HG03558 (cell line): ENCODE data around the gene SUCO.
"Not testable (repeated sequence)": the region's sequence is repeated elsewhere in the genome, so short reads cannot be mapped to it uniquely, and the experiment has no call there.

ENCODE experiments used
- ATAC-seq: cut with Tn5 transposase; IDR thresholded peaks from one replicate; pipeline ENCODE4 v1.9.1; 2021; ENCODE audit warnings: moderate number of reproducible peaks; ENCODE audit not compliant: unreplicated experiment; ENCODE audit errors: extremely low read depth

Gene SUCO

DNA sequence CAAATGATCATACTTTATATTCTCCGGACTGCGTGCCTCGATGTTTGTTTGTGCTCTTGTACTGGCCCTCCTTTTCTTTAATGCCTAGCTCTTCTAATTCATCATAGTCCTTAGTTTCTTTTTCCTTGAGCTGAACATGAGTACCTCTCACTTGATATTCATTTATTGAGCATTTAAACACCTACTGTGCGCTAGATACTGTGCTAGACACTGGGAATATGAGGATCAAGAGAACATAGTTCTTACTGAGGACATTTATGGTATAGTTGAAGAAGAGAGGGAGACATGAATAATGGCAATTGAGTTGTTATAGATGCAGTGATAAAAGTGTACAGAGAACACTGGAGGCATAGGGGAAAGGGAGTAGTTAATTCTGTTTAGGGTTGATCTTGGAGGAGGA lies 22.0 kb downstream of the SUCO start:
- ATAC-seq, result no peak

DNA sequence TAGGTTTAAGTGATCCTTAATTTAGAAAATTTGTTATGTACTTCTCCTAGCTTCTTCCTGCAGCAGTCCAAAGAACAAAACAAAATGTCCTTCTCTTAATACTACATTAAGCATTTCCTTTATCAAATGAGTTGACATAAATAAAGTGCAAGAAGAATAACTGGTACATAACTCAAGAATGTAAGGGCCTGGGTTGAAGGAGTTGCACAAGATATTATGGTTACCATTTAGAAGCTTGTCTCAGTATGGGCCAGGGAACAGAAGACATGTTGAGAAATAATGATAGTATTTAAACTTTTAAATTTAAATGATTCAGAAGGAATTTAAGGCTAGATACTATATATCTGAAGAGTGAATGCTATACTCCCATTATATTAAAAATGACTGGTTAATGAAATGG lies 23.5 kb downstream of the SUCO start:
- ATAC-seq, result no peak

DNA sequence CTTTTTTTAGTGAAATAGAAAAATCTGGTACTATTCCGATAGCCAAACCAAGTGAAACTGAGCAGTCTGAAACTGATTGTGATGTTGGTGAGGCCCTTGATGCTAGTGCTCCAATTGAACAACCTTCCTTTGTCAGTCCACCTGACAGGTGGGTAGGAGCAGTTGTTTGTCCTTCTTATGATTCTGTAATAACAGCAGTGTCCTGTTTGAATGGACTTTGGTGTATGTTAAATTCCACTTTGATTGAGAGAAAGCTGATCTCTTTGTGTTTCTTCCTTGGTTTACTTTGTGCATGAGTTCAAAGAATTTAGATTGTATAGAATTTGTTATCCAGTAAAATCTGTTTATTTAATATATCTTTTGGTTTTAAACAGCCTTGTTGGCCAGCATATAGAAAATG lies 24.3 kb downstream of the SUCO start:
- ATAC-seq, result no peak

DNA sequence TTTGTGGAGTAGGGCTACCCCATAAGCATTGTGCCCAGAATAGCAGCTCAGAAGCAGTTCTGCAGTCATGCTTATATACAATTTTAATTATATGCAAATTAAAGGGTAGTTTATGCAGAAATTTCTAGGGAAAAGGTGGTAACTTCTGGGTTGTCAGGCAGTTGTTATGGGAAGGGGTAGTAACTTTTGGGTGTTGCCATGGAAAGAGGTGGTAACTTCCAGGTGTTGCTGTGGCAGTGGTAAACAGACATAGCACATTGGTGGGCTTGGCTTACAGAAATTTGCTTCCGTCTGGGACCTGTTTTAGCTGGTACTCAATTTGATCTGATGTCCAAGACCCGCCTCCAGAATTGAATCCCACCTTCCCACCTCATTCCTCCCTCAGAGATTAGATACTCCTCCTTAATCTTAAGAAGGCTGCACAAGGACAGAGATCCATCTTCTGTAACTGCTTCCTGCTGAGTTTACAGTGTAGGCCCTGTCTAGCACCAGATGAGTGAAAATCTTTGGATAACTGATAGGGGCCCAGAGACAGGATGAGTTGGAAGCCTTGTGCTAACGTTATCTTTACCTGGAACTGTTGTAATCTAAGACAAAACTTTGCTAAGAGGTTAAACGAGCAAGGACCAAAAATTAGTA lies 26.7 kb downstream of the SUCO start:
- ATAC-seq, result no peak

DNA sequence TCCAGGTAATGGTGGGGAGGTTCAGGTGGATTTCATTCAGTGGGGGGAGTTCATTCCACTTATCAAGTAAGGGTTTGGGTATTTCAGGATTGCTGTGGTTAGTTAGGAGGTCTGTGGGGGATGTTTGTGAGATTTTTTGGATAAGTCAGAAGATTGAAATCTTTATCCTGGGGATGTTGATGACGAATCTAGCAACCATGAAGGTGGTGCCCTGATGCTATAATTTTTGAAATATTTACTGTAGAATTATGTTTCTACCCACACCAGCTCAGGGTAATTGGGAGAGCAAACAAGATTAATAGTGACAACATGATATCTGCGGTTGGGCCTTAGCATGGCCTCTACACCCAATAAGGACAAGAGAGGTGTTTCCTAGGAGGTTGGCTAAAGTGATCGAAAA lies 28.3 kb downstream of the SUCO start:
- ATAC-seq, result no peak

DNA sequence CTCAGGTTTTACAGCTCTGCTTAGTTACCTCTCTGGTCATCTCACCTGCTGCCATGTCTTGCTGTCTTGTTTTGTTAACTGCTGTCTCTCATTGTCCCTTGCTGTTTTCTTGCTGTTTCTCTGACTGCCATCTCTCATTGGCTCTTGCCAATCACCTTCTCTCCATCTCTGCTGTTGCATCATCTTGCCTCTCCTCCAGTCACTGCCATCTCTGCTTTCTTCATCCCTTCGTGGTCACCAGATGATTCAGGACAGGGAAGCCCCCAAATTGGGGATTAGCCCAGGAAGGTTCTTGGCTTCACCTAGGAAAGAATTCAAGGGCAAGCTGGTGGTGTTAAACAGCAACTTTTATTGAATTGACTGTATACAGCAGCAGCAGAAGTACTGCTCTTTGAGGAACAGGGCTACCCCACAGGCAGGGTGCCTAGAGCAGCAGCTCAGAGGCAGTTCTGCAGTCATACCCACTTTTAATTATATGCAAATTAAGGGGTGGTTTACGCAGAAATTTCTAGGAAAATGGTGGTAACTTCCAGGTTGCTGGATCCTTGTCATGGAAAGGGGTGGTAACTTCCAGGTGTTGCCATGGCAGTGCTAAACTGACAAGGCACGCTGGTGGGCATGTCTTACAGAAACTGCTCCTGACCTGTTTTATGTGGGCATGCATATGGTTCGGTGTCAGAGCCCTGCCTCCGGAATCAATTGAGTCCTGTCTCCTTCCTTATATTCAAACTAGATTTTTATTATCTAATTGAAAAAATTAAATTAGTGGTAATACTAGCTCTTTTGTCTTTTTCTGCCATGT lies 33.4 kb downstream of the SUCO start:
- ATAC-seq, result no peak

DNA sequence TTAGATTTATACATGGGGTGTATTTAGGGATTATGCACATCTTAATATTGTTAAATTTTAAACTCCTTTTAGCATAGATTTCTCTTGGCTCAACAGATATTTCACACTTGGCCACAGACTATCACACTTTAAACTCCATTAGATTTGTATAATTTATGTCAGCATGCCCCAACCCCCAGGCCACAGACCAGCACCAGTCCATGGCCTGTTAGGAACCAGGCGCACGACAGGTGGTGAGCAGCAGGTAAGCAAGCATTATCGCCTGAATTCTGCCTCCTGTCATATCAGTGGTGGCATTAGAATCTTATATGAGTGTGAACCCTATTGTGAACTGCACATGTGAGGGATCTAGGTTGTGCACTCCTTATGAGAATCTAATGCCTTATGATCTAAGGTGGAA lies 34.8 kb downstream of the SUCO start:
- no peak for ATAC-seq

DNA sequence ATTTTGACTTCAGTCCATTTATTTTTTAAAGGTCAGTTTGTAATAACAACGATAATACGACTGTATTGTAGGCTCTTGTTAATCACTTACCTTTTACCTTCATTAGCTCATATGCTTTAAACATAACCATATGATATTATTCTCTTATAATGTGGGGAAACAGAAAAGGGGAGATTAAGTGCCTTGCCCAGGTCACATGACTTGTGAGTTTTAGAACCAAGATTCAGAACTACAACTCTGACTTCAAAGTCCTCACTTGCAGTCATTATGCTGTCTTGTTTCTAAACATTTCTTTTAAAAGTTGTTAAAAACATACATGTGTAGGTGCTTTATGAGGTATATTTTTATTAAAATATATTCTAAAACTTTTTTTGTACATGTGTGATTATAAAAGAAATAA lies 41.1 kb downstream of the SUCO start:
- no peak for ATAC-seq

DNA sequence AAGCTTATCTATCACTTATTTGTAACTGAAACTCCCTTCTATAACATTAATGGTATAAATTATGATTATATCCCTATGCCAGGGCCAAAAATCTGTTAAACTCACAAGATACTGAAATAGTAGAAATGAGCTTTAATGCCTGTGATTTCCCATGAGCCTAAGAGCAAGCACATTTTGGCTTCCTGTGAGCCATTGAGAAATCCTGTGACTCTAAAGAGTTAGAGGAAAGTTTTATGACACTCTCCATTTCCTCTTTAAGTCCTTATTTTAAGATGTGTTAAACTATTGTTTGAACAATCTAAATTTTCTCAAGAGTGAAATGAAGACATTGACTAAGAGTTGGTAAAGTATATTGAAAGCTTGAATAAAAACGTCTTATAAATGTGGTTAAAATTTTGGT lies 45.6 kb downstream of the SUCO start:
- no peak for ATAC-seq

DNA sequence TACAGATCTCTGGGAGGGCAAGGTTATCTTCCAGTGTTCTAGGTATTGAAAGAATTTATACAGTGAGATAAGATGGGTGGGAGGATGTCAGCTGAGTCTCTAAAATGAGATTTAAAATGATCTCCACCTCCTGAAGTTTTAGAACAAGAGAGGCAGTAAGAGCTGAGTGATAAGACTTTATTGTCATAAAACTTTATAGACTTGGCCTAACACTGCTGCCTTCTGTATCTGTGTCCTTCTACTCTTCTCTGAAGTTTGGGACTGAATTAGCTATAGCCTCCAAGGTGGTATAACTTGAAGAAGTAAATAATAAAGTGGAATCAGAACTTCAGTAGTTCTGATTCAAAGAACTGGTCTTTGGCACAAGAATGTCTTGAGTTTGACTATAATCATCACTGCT lies 48.3 kb downstream of the SUCO start:
- no peak for ATAC-seq

DNA sequence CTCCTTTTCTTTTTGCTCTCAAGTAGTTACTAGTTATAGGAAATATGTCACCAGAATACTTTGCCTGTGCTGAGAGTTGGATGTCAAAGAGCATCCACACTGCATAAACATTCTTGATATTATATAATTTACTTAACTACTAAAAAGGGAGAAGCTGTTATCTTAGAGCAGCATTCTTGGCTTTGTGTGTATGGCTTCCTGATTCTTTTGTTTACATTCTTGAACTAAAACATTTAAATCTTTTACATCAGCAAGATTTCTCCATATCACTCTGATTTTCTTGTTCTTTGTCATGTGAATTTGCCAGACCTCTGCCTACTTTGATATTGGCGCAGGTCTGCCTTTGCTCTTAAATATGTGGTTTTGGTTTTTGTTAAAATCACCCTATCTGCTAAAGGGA lies 48.8 kb downstream of the SUCO start:
- ATAC-seq, result no peak

DNA sequence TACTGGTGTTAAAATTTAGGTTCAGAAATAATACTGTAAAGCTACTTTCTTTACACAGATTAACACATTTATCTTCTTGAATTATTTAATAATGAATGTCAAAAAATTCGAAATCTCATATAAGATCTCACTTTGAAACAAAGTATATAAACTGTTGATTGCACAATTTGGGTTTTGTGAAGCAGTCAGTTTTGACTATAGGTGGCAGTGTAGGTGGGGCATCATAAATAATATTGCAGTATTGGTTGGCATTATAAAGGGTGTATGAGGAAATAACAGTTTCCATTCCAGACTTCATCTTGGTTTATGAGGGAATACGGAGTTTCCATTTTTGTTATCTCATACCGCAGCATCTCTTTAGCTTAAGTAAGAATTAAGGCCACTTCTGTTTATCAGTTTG lies 49.9 kb downstream of the SUCO start:
- ATAC-seq, result no peak

DNA sequence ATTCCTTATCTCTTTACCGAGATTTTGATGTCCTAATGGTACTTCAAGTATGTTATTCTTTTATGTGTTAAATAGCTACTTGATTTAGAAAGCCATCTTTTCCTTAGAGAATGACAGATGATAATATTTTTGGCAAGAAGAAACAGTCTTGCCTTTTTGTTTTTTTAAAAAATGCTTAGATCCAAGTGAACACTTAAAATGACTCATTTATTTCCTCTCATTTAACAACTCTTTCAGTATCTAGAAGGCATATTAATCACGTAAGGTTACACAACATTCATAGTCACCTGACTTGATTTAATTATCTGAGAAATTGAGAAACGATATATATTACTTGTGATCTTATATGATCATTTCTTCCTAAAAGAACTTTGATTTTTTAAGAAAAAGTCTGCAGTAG lies 52.4 kb downstream of the SUCO start:
- ATAC-seq, result no peak

DNA sequence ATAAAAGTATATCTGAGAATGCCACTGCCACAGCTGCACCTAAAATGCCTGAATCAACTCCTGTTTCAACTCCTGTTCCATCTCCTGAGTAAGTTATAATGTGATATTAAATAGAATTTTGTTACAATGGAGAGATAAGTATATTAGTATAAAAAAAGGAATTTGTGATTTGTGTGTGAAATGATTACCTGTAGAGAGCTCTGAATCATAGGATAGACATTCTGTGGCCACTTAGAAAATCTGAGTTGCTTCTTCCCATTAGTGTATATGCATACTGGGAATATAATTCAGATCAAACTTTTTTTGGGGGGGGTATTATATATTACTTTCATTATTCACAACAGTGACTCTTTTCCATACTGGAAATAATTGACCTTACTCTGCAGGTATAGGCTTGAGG lies 52.9 kb downstream of the SUCO start:
- ATAC-seq, result no peak

DNA sequence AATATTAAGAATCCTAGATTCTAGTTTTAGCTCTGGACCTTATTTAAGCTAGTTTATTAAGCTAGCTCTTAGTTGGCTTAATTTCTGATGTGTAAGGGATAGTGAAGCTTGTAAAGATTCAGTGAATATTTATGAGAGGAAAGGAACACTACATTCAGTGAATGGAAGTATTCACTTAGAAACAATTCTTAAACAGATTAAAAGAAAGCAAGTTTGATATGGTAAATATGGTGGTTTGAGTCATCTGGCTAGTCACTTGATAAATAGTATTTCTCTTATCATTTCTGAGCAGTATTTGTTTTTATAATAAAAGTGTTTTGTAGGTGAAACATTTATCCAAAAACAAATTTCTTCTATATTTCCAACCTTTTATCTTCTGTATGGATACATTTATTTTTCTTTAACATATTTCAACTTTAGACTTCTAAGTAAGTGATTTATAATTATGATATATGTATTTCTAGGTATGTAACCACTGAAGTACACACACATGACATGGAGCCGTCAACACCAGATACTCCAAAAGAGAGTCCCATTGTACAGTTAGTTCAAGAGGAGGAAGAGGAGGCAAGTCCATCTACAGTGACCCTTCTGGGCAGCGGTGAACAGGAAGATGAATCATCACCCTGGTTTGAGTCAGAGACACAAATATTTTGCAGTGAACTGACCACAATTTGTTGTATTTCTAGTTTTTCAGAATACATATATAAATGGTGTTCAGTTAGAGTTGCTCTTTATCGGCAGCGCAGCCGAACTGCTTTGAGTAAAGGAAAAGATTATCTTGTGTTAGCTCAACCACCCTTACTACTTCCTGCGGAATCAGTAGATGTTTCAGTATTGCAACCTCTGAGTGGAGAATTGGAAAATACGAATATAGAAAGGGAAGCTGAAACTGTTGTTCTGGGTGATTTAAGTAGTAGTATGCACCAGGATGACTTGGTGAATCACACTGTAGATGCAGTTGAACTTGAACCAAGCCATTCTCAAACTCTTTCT lies 55.6 kb downstream of the SUCO start:
- ATAC-seq, result no peak

DNA sequence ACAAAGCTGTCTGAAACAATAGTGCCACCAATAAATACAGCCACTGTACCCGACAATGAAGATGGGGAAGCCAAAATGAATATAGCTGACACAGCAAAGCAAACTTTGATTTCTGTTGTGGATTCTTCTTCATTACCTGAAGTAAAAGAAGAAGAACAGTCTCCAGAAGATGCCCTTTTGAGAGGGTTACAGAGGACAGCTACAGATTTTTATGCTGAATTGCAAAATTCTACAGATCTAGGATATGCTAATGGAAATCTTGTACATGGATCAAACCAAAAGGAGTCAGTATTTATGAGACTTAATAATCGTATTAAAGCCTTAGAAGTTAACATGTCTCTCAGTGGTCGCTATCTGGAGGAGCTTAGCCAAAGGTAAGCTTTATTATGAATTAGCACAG lies 56.6 kb downstream of the SUCO start:
- ATAC-seq, result no peak

DNA sequence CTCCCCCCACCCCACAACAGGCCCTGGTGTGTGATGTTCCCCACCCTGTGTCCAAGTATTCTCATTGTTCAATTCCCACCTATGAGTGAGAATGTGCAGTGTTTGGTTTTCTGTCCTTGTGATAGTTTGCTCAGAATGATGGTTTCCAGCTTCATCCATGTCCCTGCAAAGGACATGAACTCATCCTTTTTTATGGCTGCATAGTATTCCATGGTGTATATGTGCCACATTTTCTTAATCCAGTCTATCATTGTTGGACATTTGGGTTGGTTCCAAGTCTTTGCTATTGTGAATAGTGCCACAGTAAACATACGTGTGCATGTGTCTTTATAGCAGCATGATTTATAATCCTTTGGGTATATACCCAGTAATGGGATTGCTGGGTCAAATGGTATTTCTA lies 58.5 kb downstream of the SUCO start:
- ATAC-seq, result not testable (repeated sequence)

DNA sequence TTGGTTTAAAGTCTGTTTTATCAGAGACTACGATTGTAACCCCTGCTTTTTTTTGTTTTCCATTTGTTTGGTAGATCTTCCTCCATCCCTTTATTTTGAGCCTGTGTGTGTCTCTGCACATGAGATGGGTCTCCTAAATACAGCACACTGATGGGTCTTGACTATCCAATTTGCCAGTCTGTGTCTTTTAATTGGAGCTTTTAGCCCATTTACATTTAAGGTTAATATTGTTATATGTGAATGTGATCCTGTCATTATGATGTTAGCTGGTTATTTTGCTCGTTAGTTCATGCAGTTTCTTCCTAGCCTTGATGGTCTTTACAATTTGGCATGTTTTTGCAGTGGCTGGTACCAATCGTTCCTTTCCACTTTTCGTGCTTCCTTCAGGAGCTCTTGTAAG lies 62.1 kb downstream of the SUCO start:
- ATAC-seq, result not testable (repeated sequence)

DNA sequence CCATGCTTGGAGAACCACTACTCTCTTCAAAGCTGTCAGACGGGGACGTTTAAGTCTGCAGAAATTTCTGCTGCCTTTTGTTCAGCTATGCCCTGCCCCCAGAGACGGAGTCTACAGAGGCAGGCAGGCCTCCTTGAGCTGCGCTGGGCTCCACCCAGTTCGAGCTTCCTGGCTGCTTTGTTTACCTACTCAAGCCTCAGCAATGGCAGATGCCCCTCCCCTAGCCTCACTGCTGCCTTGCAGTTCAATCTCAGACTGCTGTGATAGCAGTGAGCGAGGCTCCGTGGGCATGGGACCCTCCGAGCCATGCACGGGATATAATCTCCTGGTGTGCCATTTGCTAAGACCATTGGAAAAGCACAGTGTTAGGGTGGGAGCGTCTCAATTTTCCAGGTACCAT lies 63.8 kb downstream of the SUCO start:
- not testable (repeated sequence) for ATAC-seq

DNA sequence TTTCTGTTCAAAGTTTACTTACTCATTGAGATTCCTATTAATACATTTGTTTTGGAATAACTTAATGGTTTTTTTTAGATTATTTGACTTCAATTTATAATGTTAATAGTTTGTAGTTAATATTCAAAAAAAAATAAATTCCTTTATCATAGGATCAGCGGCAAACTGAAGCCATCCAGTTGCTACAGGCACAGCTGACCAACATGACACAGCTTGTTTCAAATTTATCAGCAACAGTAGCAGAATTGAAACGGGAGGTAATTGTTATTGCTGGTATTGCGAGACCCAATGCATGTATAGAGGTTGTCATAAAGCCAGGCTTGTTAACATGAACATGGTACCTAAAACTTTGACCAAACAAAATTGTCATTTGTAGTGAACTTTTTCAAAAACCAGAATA lies 67.0 kb downstream of the SUCO start:
- ATAC-seq, result no peak

DNA sequence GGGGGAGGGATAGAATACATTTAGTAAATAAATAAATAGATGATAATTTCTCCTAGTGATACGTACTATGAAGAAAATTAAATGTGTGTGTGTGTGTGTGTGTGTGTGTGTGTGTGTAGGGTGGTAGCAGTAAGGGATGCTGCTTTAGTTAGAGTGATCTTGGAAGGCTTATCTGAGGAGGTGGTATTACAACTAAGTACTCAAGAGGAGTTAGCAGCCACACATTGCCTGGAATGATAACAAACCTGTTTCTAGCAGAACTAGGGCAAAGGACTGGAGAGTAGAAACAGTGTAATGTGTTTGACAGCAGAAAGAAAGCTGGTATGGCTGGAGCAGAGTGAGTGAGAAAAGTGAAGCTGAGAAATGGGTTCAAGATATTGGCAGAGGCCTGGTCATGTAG lies 67.7 kb downstream of the SUCO start:
- no peak for ATAC-seq
